GM19452 (cell line): ENCODE data around the gene CFAP90.

Source experiments
- ATAC-seq: cut with Tn5 transposase; IDR thresholded peaks from one replicate; pipeline ENCODE4 v1.9.1; 2021; ENCODE audit not compliant: unreplicated experiment

Gene CFAP90

GRCh38 chr5:7850395-7851239, at the start of gene CFAP90:
CFAP90 (minus strand) TSS chr5:7851133; CDS start chr5:7851021, 112 bp downstream.
- ATAC-seq, result no peak

GRCh38 chr5:7897014-7897600, 46.2 kb upstream of the CFAP90 start:
- ATAC-seq, result no peak

- ATAC-seq, result peak; percentile 97
Measured at GRCh38 chr5:7894860-7895259, 43.9 kb upstream of the CFAP90 start.

GRCh38 chr5:7894439-7894838, 43.5 kb upstream of the CFAP90 start:
- peak; percentile 11 for ATAC-seq

- no peak for ATAC-seq
Measured at GRCh38 chr5:7888901-7889300, 38.0 kb upstream of the CFAP90 start.

GRCh38 chr5:7886849-7887475, 36.0 kb upstream of the CFAP90 start:
- no peak for ATAC-seq

- ATAC-seq, result no peak
Measured at GRCh38 chr5:7884491-7885267, 33.7 kb upstream of the CFAP90 start.

- no peak for ATAC-seq
Measured at GRCh38 chr5:7882926-7883325, 32.0 kb upstream of the CFAP90 start.

- ATAC-seq, result no peak
Measured at GRCh38 chr5:7881816-7882215, 30.9 kb upstream of the CFAP90 start.

- ATAC-seq, result no peak
Measured at GRCh38 chr5:7881091-7881490, 30.2 kb upstream of the CFAP90 start.

GRCh38 chr5:7878381-7878873, 27.5 kb upstream of the CFAP90 start:
- ATAC-seq, result peak; percentile 97

- no peak for ATAC-seq
Measured at GRCh38 chr5:7877851-7878250, 26.9 kb upstream of the CFAP90 start.

- peak; percentile 38 for ATAC-seq
Measured at GRCh38 chr5:7876867-7877266, 25.9 kb upstream of the CFAP90 start.

GRCh38 chr5:7875151-7875550, 24.2 kb upstream of the CFAP90 start:
- no peak for ATAC-seq

GRCh38 chr5:7874639-7875038, 23.7 kb upstream of the CFAP90 start:
- no peak for ATAC-seq

- ATAC-seq, result no peak
Measured at GRCh38 chr5:7873216-7873615, 22.3 kb upstream of the CFAP90 start.

- no peak for ATAC-seq
Measured at GRCh38 chr5:7872517-7873130, 21.7 kb upstream of the CFAP90 start.

GRCh38 chr5:7871653-7872052, 20.7 kb upstream of the CFAP90 start:
- peak; percentile 29 for ATAC-seq

- ATAC-seq, result peak; percentile 29
Measured at GRCh38 chr5:7869474-7870136, 18.7 kb upstream of the CFAP90 start.
